Colon (tissue), 2 donors: ENCODE results near the gene SDK1.
"Not testable (repeated sequence)": the region's sequence is repeated elsewhere in the genome, so short reads cannot be mapped to it uniquely, and the experiment has no call there.

Source experiments
- FAIRE-seq: peaks from 2 replicates; lab custom pipeline; 2012; peaks lifted over from hg19 to GRCh38; lab: Jason Lieb, UNC
- donor health status: control.
- donor health status: control.

SDK1 gene

DNA sequence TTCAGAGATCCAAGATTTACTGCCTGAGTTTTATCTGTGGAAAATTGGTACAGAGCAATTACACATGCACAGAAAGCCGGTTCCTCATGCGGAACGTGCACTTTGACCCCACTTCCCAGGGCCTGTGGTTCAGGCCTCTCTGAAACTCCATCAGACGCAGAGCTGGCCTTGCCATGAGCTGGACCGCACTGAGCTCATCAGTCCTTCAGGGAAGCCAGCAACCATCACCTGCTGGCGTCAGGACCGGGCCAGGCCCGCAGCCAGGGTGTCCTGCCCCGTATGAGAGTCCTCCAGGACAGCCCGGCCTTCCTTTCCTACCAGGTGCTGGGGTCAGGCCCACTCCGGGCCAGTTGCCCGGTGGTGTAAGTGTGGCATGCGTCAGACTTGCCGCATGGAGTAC is 934.5 kb downstream of the SDK1 start:
- FAIRE-seq, result no peak

DNA sequence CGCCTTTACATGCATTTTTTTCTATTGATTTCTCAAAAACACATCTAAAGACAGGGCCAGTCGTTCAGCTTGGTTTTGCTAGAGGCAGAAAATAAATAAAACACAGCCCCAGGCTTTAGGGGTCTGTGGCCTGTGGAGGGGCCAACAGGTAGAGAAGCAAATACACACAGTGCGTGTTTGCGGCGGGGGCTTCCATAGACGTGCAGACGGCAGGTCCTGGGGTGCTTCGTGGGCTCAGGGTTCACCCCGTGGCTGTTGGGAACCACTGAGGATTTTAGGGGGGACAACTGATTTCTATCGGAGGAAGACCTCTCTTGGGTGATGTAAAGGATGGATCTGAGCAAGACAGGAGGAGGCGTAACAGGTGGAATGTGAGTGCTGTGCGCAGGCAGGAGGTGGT is 935.3 kb downstream of the SDK1 start:
- no peak for FAIRE-seq

GRCh38 chr7:4236873-4237272 is 935.8 kb downstream of the SDK1 start:
- FAIRE-seq, result not testable (repeated sequence)

GRCh38 chr7:4237296-4238235 is 936.5 kb downstream of the SDK1 start:
- FAIRE-seq, result no peak

DNA sequence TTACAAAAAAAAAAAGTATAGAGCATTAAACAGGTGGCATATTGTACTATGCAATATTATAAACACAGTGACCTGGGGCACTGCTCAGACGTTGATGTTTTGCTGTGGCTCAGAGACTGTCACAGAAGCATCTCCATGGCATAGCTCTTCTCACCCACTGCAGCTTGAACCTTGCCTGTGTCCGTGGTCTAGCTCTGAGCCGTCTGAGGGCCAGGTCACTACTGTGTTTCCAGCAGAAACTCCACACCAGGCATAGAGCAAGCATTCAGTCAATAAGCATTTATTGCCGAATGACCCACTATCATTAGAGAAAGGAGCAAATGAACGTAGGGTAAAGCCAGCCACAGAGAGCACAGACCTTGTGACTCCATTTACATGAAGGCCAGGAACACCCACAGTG is 937.8 kb downstream of the SDK1 start:
- FAIRE-seq, result no peak

- no peak for FAIRE-seq
These were observed 939.0 kb downstream of the SDK1 start for GRCh38 chr7:4240042-4240441.

DNA sequence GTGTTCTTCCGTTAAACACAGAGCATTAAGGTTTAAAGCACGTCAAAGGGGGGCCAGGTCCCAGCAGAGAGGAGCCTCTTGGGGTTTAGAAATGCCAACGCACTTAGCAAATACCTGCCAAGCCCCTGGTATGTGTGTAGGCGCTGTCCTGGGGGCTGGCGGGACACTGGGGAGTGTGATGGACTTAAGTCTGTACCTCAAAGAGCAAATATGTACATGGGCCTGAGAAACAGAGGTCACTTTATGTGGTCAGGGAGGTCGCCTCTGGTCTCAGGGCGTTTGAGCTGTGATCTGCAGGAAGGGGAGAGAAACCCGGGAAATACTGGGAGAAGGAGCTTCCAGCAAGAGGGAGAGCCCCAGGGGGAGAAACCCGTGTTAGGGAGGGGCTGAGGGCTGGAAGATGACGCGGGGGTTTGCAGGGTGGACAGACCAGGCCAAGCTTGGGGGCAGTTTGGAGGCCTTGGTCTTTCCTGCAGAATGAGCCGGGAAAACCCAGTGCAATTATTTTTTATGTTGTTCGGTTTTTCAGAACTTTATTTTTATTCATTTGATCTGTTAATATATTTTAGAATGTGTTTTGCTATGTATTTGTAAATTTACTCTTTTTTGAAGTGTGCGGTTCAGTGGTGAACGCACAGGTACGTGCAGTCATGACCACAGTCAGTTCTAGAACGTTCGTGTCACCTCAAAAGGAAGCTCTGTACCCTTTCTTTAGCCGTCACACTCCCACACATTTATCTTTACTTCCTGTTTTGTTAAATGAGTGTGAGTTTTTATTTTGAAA is 939.7 kb downstream of the SDK1 start:
- no peak for FAIRE-seq

DNA sequence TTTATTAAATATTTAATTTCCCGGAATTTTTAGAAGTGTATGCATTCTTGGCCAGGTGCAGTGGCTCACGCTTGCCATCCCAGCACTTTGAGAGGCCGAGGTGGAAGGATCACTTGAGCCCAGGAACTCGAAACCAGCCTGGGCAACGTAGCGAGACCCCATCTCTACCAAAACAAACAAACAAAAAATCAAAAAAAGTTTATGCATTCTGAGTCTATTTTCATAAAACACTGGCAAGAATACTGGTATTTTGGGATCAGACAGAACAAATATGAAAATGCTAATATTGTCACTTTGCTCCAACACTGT is 940.2 kb downstream of the SDK1 start:
- no peak for FAIRE-seq

DNA sequence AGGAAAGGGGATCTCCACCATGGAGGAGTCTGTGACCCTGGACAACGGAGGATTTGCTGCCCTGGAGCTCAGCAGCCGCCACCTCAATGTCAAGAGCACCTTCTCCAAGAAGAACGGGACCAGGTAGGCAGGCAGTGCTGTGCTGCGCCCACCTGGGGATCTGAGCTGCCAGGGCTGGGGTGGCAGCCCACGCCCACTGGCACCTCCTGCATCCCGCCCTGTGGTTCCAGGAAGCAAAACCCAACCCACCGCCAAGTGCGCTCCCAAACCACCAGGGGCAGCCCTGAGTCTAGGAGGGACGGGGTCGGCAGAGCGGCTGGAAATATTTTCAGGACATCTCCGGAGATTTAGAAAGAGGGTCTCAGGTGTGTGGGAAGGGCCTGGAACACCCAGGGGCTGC is 940.7 kb downstream of the SDK1 start:
- no peak for FAIRE-seq

GRCh38 chr7:4242706-4243105 is 941.7 kb downstream of the SDK1 start:
- FAIRE-seq, result no peak

DNA sequence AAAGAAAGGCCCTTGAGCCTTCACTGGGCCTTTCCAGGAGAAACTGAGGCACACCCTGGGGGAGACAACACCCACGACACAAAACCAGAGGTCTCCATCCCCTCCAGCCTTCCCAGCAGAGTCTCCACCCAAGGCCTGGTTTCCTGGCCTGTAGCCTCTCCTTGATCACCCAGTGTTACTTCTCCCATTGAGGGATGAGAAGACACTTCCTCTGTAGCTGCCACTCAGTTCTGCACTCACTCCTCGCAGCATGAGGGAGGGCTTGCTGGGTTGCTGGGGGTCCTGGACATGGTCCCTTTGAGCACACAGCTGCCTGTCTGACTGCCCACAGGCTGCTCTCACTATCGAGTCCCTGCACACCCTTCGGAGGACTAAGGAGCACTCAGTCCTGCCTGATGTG is 943.0 kb downstream of the SDK1 start:
- FAIRE-seq, result no peak

GRCh38 chr7:4244635-4245034 is 943.6 kb downstream of the SDK1 start:
- FAIRE-seq, result no peak

GRCh38 chr7:4245135-4245865 is 944.2 kb downstream of the SDK1 start:
- no peak for FAIRE-seq

- no peak for FAIRE-seq
These were observed 944.9 kb downstream of the SDK1 start for GRCh38 chr7:4245866-4246470.

- FAIRE-seq, result no peak
These were observed 945.5 kb downstream of the SDK1 start for GRCh38 chr7:4246536-4246935.

- no peak for FAIRE-seq
These were observed 946.2 kb downstream of the SDK1 start for GRCh38 chr7:4247106-4247876.

GRCh38 chr7:4248295-4248694 is 947.2 kb downstream of the SDK1 start:
- no peak for FAIRE-seq

DNA sequence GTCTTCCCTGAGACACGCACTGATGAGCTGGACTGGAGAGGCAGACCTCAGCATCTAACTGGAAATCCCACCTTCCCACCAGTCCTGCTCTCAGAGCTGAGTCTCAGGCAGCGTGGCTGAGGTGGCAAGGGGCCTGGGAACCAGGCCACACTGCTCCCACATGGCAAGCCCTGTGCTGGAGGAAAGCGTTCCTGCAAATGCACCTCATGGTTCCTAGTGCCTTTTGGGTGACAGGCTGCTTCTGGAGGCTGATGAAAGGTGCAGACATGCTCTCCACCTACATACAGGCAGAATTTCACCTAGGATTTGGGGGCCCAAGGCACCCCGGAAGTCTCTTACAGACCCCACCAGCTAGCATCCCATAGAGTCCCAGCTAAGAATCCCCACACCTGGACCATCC is 948.2 kb downstream of the SDK1 start:
- no peak for FAIRE-seq

GRCh38 chr7:4255336-4255735 is 954.3 kb downstream of the SDK1 start:
- no peak for FAIRE-seq

- FAIRE-seq, result no peak
These were observed 955.2 kb downstream of the SDK1 start for GRCh38 chr7:4256286-4256685.
